Lung (tissue), 12 donors: ENCODE results near the gene SPOP. TPM values are rescaled to one million over a fixed set of nuclear protein-coding genes. Genes with fewer than 3 reads are reported as not detected.

Experiments
- ATAC-seq: fragments of 200-7000 bp; cut with Tn5 transposase; one replicate; pipeline ENCODE4 v1.9.1; 2020; ENCODE audit warnings: moderate number of reproducible peaks; ENCODE audit not compliant: insufficient read depth, low FRiP score
- DNase-seq, 3 donors: peaks; one replicate each; pipeline ENCODE4 v3.0.0-alpha.2; 2013 to 2017
- H3K27ac ChIP-seq, 2 donors: one replicate each; pipeline ENCODE4 v1.5.1; 2013; ENCODE audit warnings: mild to moderate bottlenecking in 2 of 2, moderate library complexity in 2 of 2, control low read depth in 1 of 2, inconsistent platforms in 1 of 2, low read depth in 1 of 2, low read length in 1 of 2
- H3K27me3 ChIP-seq, 3 donors: one replicate each; pipeline ENCODE4 v1.5.1; 2013; ENCODE audit warnings: low read length in 2 of 3; ENCODE audit not compliant: control insufficient read depth in 3 of 3, insufficient read depth in 3 of 3
- H3K36me3 ChIP-seq, 4 donors: one replicate each; pipeline ENCODE4 v1.5.1; 2013; ENCODE audit warnings: low read length in 4 of 4, mild to moderate bottlenecking in 1 of 4, moderate library complexity in 1 of 4; ENCODE audit not compliant: control insufficient read depth in 4 of 4, insufficient read depth in 4 of 4
- H3K4me1 ChIP-seq, 5 donors: one replicate each; pipeline ENCODE4 v1.5.1; 2013; ENCODE audit warnings: low read length in 5 of 5, mild to moderate bottlenecking in 2 of 5, moderate library complexity in 1 of 5; ENCODE audit not compliant: control insufficient read depth in 5 of 5, insufficient read depth in 5 of 5
- H3K4me3 ChIP-seq: one replicate; pipeline ENCODE4 v1.5.1; 2013; ENCODE audit warnings: mild to moderate bottlenecking, control low read depth, moderate library complexity
- H3K9ac ChIP-seq, 2 donors: one replicate each; pipeline ENCODE4 v1.5.1; 2013; ENCODE audit warnings: low read length in 2 of 2, control low read depth in 1 of 2; ENCODE audit not compliant: insufficient read depth in 1 of 2
- H3K9me3 ChIP-seq, 4 donors: one replicate each; pipeline ENCODE4 v1.5.1; 2013; ENCODE audit warnings: low read length in 3 of 4, mild to moderate bottlenecking in 1 of 4, moderate library complexity in 1 of 4; ENCODE audit not compliant: control insufficient read depth in 4 of 4, insufficient read depth in 3 of 4
- WGBS, 2 donors: extraction: QIAGEN DNeasy Blood & Tissue Kit; methylation state at CpG; one replicate each; pipeline ENCODE4 v1.1.7; 2013; 5-methylcytosine and 5-hydroxymethylcytosine counted together
- polyA plus RNA-seq, 2 donors: library from polyadenylated mRNA; stranded (reverse); fragments of 200-250 nt; gene quantifications; one replicate each; pipeline ENCODE4 v1.2.1, GENCODE V29; 2013
- total RNA-seq, 2 donors: library from RNA; depleted of rRNA in 1 of 2; stranded (reverse); fragments of >200 nt in 1 of 2; gene quantifications; one replicate each; pipeline ENCODE4 v1.2.1, GENCODE V29; 2014 to 2021
- TF ChIP-seq, protein P1 (sequence below): IDR thresholded peaks from 2 replicates; pipeline ENCODE4 v1.5.1; 2012; ENCODE audit warnings: mild to moderate bottlenecking; ENCODE audit errors: control extremely low read depth, extremely low read depth
- donor health status: control.
- donor health status: control.
- donor health status: Bipolar disorder and iron deficiency.
- donor health status: healthy.
- donor health status: DM: yes; HTN: yes; CAD: no.

The SPOP gene
- total and polyA plus RNA-seq, 4 donors = 28.7 to 98.0 (median 64.6) TPM

DNA sequence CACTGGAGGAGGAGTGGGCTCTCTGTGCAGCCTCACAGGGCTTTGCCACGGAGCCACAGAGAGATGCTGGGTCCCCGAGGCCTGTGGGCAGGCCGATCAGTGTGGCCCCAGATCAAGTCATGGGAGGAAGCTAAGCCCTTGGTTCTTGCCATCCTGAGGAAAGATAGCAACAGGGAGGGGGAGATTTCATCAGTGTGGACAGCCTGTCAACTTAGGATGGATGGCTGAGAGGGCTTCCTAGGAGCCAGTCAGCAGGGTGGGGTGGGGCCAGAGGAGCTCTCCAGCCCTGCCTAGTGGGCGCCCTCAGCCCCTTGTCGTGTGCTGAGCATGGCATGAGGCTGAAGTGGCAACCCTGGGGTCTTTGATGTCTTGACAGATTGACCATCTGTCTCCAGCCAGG is 98.4 kb downstream of the SPOP start:
- peaks cover 0 to 9% (median 0%) of the 10 kb centered on the region in 5 donors for H3K4me1 ChIP-seq
- peaks cover 0 to 2% (median 0%) of the 10 kb centered on the region in 4 donors for H3K9me3 ChIP-seq
- H3K27me3 ChIP-seq = peaks cover 0 to 12% (median 11%) of the 10 kb centered on the region in 3 donors
- no peak overlapping the region for H3K4me3 ChIP-seq
- ATAC-seq (no peak), DNase-seq (no peak)
- no peak overlapping the region for H3K9ac ChIP-seq
- 85 to 87% methylated on average over 5 of the region's 5 CpGs for WGBS, 2 donors
- no peak overlapping the region for H3K27ac ChIP-seq
- TF ChIP-seq, protein P1, sequence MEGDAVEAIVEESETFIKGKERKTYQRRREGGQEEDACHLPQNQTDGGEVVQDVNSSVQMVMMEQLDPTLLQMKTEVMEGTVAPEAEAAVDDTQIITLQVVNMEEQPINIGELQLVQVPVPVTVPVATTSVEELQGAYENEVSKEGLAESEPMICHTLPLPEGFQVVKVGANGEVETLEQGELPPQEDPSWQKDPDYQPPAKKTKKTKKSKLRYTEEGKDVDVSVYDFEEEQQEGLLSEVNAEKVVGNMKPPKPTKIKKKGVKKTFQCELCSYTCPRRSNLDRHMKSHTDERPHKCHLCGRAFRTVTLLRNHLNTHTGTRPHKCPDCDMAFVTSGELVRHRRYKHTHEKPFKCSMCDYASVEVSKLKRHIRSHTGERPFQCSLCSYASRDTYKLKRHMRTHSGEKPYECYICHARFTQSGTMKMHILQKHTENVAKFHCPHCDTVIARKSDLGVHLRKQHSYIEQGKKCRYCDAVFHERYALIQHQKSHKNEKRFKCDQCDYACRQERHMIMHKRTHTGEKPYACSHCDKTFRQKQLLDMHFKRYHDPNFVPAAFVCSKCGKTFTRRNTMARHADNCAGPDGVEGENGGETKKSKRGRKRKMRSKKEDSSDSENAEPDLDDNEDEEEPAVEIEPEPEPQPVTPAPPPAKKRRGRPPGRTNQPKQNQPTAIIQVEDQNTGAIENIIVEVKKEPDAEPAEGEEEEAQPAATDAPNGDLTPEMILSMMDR = no peak
- no peaks in the 10 kb centered on the region for H3K36me3 ChIP-seq

DNA sequence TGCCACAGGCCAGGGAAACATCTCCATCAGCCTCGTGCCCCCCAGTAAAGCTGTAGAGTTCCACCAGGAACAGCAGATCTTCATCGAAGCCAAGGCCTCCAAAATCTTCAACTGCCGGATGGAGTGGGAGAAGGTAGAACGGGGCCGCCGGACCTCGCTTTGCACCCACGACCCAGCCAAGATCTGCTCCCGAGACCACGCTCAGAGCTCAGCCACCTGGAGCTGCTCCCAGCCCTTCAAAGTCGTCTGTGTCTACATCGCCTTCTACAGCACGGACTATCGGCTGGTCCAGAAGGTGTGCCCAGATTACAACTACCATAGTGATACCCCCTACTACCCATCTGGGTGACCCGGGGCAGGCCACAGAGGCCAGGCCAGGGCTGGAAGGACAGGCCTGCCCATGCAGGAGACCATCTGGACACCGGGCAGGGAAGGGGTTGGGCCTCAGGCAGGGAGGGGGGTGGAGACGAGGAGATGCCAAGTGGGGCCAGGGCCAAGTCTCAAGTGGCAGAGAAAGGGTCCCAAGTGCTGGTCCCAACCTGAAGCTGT is 98.9 kb downstream of the SPOP start:
- ATAC-seq (no peak), DNase-seq (no peak)
- Histone ChIP-seq H3K27me3 (peaks cover 0 to 13% (median 11%) of the 10 kb centered on the region in 3 donors), H3K9me3 (peaks cover 0 to 2% (median 0%) of the 10 kb centered on the region in 4 donors), H3K36me3 (no peaks in the 10 kb centered on the region), H3K27ac (no peak overlapping the region), H3K4me1 (peaks cover 0 to 11% (median 0%) of the 10 kb centered on the region in 5 donors), H3K9ac (no peak overlapping the region), H3K4me3 (no peak overlapping the region)
- 89 to 92% methylated on average over 17 of the region's 17 CpGs for WGBS, 2 donors
- TF ChIP-seq, protein P1 = no peak

DNA sequence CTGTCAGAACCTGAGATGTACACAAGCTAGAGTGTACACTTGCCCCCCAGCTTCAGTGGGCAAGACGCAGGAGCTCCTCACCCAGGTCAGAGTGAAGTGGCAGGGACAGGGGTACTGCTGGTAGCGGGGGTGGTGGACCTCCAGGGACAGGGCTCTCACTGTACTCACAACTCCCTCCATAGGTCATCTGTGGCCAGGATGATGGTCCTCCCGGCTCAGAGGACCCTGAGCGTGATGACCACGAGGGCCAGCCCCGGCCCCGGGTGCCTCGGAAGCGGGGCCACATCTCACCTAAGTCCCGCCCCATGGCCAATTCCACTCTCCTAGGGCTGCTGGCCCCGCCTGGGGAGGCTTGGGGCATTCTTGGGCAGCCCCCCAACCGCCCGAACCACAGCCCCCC is 99.5 kb downstream of the SPOP start:
- ATAC-seq = no peak
- TF ChIP-seq, protein P1 = no peak
- no peak overlapping the region for H3K9ac ChIP-seq
- no peaks in the 10 kb centered on the region for H3K36me3 ChIP-seq
- no peak for DNase-seq
- no peak overlapping the region for H3K27ac ChIP-seq
- H3K4me3 ChIP-seq = no peak overlapping the region
- peaks cover 0 to 18% (median 13%) of the 10 kb centered on the region in 3 donors for H3K27me3 ChIP-seq
- peaks cover 0 to 11% (median 4%) of the 10 kb centered on the region in 5 donors for H3K4me1 ChIP-seq
- H3K9me3 ChIP-seq = peaks cover 0 to 2% (median 0%) of the 10 kb centered on the region in 4 donors
- WGBS, 2 donors = 89 to 94% methylated on average over 13 of the region's 13 CpGs

DNA sequence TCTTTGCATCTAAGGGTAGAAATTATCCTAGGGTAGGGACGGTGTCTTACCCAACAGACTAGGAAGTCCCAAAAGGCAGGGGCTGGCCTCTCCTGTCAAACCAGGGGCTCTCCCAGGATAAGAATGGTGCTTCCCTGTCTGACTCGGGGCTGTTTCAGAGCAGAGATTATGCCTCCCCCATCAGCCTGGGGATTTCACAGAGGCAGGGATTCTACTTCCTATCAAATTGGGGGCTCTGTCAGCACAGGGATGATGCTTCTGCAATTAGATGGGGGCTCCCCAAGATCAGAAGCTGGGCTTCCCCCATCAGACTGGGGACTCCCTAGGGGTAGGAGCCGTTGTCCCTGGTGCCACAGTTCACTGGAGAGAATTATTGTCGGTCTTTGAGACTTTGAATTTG is 99.9 kb downstream of the SPOP start:
- WGBS, 2 donors = 60 to 72% methylated on average over 4 of the region's 4 CpGs
- H3K4me3 ChIP-seq = no peak overlapping the region
- H3K9me3 ChIP-seq = peaks cover 0 to 2% (median 0%) of the 10 kb centered on the region in 4 donors
- no peaks in the 10 kb centered on the region for H3K36me3 ChIP-seq
- DNase-seq (no peak), ATAC-seq (no peak)
- H3K27ac ChIP-seq = no peak overlapping the region
- H3K4me1 ChIP-seq = peaks cover 0 to 11% (median 4%) of the 10 kb centered on the region in 5 donors
- TF ChIP-seq, protein P1 = no peak
- H3K9ac ChIP-seq = no peak overlapping the region
- H3K27me3 ChIP-seq = peaks cover 0 to 23% (median 14%) of the 10 kb centered on the region in 3 donors
